Measurements from ENCODE around the gene CAPN9.

DNA sequence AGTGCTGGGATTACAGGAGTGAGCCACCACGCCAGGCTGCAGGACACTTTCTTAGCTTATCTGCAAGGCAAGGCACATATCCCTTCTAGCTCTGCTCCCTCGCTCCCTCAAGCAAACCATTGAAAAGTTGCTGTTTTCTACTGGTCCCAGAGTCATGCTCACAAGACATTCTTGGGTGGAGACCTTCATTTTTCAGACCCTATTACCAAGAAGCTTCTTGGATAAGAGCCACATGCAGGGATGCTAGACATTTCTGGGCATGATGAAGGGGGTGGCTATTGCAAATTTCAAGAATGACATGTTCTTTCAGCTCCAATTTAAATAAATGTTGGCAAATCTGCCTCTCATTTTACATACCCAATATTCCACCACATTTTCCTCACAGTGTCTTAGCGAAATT lies 33.9 kb downstream of the CAPN9 start:
- TF ChIP-seq, protein P1, sequence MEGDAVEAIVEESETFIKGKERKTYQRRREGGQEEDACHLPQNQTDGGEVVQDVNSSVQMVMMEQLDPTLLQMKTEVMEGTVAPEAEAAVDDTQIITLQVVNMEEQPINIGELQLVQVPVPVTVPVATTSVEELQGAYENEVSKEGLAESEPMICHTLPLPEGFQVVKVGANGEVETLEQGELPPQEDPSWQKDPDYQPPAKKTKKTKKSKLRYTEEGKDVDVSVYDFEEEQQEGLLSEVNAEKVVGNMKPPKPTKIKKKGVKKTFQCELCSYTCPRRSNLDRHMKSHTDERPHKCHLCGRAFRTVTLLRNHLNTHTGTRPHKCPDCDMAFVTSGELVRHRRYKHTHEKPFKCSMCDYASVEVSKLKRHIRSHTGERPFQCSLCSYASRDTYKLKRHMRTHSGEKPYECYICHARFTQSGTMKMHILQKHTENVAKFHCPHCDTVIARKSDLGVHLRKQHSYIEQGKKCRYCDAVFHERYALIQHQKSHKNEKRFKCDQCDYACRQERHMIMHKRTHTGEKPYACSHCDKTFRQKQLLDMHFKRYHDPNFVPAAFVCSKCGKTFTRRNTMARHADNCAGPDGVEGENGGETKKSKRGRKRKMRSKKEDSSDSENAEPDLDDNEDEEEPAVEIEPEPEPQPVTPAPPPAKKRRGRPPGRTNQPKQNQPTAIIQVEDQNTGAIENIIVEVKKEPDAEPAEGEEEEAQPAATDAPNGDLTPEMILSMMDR (optimal IDR thresholded peaks at IDR 0.05 in 1 of 3, IDR thresholded peaks at IDR 0.05 in 1 of 3, conservative IDR thresholded peaks at IDR 0.05 in 1 of 3; ENCODE audit: extremely low read depth in 1 of 3, insufficient read depth in 2 of 3, low read length in 3 of 3), result no peak
- no peak for TF ChIP-seq EZH2 (IDR thresholded peaks at IDR 0.05; ENCODE audit: low read length)
